PC-9 (cell line): ENCODE measurements around the gene TTLL5.

Source experiments
- EZH2 ChIP-seq: fragments of 200-600 bp; sonication (generic); IDR thresholded peaks from 2 replicates; pipeline ENCODE4 v1.8.0; 2017; ENCODE audit warnings: antibody characterized with exemption, low read depth
- TF ChIP-seq, protein P1 (sequence below): fragments of 200-600 bp; sonication (generic); conservative IDR thresholded peaks from 2 replicates; pipeline ENCODE4 v1.6.1; 2017; ENCODE audit warnings: mixed run types, antibody characterized with exemption, mild to moderate bottlenecking, moderate library complexity

DNA sequence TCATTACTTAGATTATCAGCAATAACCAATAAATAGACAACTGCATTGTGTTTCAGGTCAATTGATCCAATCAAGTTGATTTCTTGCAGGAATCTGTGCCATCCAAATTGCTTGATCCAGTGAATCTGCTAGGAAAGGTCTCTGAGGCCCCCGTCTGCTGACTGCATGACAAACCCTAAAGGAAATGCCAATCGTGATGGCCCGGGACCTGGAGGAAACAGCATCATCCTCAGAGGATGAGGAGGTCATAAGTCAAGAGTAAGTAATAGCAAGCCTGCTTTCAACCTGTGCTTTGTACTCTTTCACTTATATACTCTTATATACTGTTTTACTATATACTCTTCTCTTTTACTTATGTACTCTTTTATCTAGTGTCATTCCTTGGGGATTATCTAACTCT lies 1.9 kb downstream of the TTLL5 start:
- TF ChIP-seq, protein P1, sequence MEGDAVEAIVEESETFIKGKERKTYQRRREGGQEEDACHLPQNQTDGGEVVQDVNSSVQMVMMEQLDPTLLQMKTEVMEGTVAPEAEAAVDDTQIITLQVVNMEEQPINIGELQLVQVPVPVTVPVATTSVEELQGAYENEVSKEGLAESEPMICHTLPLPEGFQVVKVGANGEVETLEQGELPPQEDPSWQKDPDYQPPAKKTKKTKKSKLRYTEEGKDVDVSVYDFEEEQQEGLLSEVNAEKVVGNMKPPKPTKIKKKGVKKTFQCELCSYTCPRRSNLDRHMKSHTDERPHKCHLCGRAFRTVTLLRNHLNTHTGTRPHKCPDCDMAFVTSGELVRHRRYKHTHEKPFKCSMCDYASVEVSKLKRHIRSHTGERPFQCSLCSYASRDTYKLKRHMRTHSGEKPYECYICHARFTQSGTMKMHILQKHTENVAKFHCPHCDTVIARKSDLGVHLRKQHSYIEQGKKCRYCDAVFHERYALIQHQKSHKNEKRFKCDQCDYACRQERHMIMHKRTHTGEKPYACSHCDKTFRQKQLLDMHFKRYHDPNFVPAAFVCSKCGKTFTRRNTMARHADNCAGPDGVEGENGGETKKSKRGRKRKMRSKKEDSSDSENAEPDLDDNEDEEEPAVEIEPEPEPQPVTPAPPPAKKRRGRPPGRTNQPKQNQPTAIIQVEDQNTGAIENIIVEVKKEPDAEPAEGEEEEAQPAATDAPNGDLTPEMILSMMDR: no peak
- no peak for TF ChIP-seq EZH2
